OCI-LY7 (cell line): ENCODE measurements around the gene STK10. TPM values are rescaled to one million over a fixed set of nuclear protein-coding genes. Genes with fewer than 3 reads are reported as not detected.

ENCODE experiments used
- BruUV-seq: library from RNA; stranded (reverse); fragments of 400-500 nt; replicated peaks from 2 replicates; lab custom pipeline; 2021; lab: Mats Ljungman, UMichigan
- CTCF ChIA-PET: fragments of 300-600 bp; sonication (Branson Sonifier 250); formaldehyde crosslinking; loops from one replicate; lab custom pipeline; 2022; ENCODE audit warnings: antibody characterized with exemption; ENCODE audit not compliant: unreplicated experiment; lab: Charles Lee
- POLR2A ChIA-PET: fragments of 300-600 bp; sonication (Branson Sonifier 250); formaldehyde crosslinking; loops from one replicate; lab custom pipeline; 2022; ENCODE audit warnings: antibody characterized with exemption; lab: Charles Lee
- DNase-seq: peaks from one replicate; pipeline ENCODE4 v3.0.0-alpha.2; 2015; ENCODE audit warnings: low spot score
- H2AFZ ChIP-seq: fragments of 200-600 bp; sonication (generic), shearing (Covaris generic); 2 replicates; pipeline ENCODE4 v1.6.1; 2014; ENCODE audit warnings: mild to moderate bottlenecking, antibody characterized with exemption, low read length, moderate library complexity
- H3K27ac ChIP-seq: fragments of 200-600 bp; sonication (generic); 2 replicates; pipeline ENCODE4 v1.5.1; 2014; ENCODE audit warnings: mixed run types, low read depth, mild to moderate bottlenecking, moderate library complexity, low read length, inconsistent platforms; ENCODE audit not compliant: poor library complexity, severe bottlenecking
- H3K36me3 ChIP-seq: fragments of 200-600 bp; sonication (generic); 2 replicates; pipeline ENCODE4 v1.6.1; 2014; ENCODE audit warnings: mild to moderate bottlenecking, antibody characterized with exemption, low read length, moderate library complexity, mixed read lengths; ENCODE audit not compliant: insufficient read depth
- H3K4me1 ChIP-seq: fragments of 200-600 bp; sonication (generic); 2 replicates; pipeline ENCODE4 v1.5.1; 2014; ENCODE audit warnings: mild to moderate bottlenecking, low read length; ENCODE audit not compliant: insufficient read depth, poor library complexity, severe bottlenecking
- H3K4me2 ChIP-seq: fragments of 200-600 bp; sonication (generic); 2 replicates; pipeline ENCODE4 v1.6.1; 2014; ENCODE audit warnings: mild to moderate bottlenecking, low read length
- H3K4me3 ChIP-seq: fragments of 200-600 bp; sonication (generic); 2 replicates; pipeline ENCODE4 v1.5.1; 2014; ENCODE audit warnings: mild to moderate bottlenecking, low read depth, low read length; ENCODE audit not compliant: poor library complexity, severe bottlenecking
- H3K79me2 ChIP-seq: fragments of 200-600 bp; sonication (generic); 2 replicates; pipeline ENCODE4 v1.6.1; 2016; ENCODE audit warnings: low read depth, mild to moderate bottlenecking, low read length, moderate library complexity, mixed read lengths; ENCODE audit not compliant: insufficient read depth
- H3K9me2 ChIP-seq: fragments of 200-600 bp; sonication (generic); 2 replicates; pipeline ENCODE4 v1.6.1; 2016; ENCODE audit warnings: mild to moderate bottlenecking, low read length, mixed read lengths; ENCODE audit not compliant: insufficient read depth
- H3K9me3 ChIP-seq: fragments of 200-600 bp; sonication (generic); 2 replicates; pipeline ENCODE4 v1.6.1; 2014; ENCODE audit warnings: mild to moderate bottlenecking, mixed run types, low read length, mixed read lengths
- H4K20me1 ChIP-seq: fragments of 200-600 bp; sonication (generic); 2 replicates; pipeline ENCODE4 v1.6.1; 2014; ENCODE audit warnings: mild to moderate bottlenecking, antibody characterized with exemption, low read length, moderate library complexity, mixed read lengths; ENCODE audit not compliant: insufficient read depth
- EZH2phosphoT487 ChIP-seq: fragments of 200-600 bp; sonication (generic); IDR thresholded peaks from 2 replicates; pipeline ENCODE4 v1.6.1; 2018; ENCODE audit warnings: low read depth, borderline replicate concordance, mild to moderate bottlenecking, mixed run types, antibody characterized with exemption, low read length, moderate library complexity, mixed read lengths
- intact Hi-C: fragments of 100-400 bp; cut with micrococcal nuclease; formaldehyde crosslinking; loops from one replicate; pipeline ENCODE4 v1.10.0; 2022; ENCODE audit not compliant: unreplicated experiment
- total RNA-seq, 2 experiments: library from RNA; depleted of rRNA in 1 of 2; stranded (reverse); fragments of >200 nt in 1 of 2; shearing (Covaris generic) in 1 of 2; gene quantifications; 2 replicates each; pipeline ENCODE4 v1.2.3, GENCODE V29; 2014 to 2022
- TF ChIP-seq, protein P1 (sequence below): fragments of 200-600 bp; sonication (generic); conservative IDR thresholded peaks from 2 replicates; pipeline ENCODE4 v1.5.1; 2014; ENCODE audit warnings: mild to moderate bottlenecking, antibody characterized with exemption, low read length, moderate library complexity, mixed read lengths

The STK10 gene
- total RNA-seq, 2 experiments from 2014 or later, result 53.7 to 89.7 TPM

DNA sequence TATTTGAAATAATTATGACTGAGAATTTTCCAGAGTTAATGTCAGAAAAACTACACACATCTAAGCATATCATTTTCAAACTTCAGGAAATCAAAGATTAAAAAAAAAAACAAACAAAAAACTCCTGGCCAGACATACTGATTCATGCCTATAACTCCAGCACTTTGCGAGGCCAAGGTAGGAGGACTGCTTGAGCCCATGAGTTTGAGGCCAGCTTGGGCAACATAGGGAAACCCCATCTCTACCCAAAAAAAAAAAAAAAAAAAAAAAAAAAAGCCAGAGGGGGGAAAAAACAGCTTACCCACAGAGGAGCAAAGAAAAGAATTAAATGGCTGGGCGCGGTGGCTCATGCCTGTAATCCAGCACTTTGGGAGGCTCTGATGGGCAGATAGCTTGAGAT, 28.3 kb upstream of the STK10 start:
- POLR2A ChIA-PET, result interaction anchor here (0.7 kb wide), 1 partner anchor 30 kb away, joined by 5 read pairs; no protein-coding TSS in a partner anchor

DNA sequence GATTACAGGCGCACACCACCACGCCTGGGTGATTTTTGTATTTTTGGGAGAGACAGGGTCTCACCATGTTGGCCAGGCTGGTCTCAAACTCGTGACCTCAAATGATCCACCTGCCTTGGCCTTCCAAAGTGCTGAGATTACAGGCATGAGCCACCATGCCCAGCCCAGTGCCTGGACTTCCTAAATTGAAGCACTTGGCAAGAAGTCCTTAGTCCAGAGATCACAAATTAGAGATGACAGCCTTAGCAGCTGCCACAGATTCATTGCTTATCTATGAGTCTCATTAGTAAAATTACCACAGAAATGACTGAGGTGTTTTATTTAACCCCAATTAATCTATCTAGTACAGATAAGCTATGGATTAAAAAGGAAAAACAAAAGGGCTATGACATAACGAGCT, 25.1 kb upstream of the STK10 start:
- no TSS peak for BruUV-seq
- H3K27ac ChIP-seq, result no peak overlapping the region
- POLR2A ChIA-PET, result interaction anchor here (1.0 kb wide), 2 partner anchors 10 to 23 kb away, joined by 3 read pairs; no protein-coding TSS in a partner anchor
- intact Hi-C loops, result no loop called here
- no peak for DNase-seq
- no peak overlapping the region for H3K4me3 ChIP-seq
- H3K79me2 ChIP-seq, result no peaks in the 10 kb centered on the region
- CTCF ChIA-PET, result no interaction called here
- H3K4me1 ChIP-seq, result no peaks in the 10 kb centered on the region
- H3K9me3 ChIP-seq, result no peaks in the 10 kb centered on the region
- peaks cover 29% of the 10 kb centered on the region for H3K36me3 ChIP-seq
- H4K20me1 ChIP-seq, result no peaks in the 10 kb centered on the region
- H3K4me2 ChIP-seq, result no peak overlapping the region
- TF ChIP-seq, protein P1, sequence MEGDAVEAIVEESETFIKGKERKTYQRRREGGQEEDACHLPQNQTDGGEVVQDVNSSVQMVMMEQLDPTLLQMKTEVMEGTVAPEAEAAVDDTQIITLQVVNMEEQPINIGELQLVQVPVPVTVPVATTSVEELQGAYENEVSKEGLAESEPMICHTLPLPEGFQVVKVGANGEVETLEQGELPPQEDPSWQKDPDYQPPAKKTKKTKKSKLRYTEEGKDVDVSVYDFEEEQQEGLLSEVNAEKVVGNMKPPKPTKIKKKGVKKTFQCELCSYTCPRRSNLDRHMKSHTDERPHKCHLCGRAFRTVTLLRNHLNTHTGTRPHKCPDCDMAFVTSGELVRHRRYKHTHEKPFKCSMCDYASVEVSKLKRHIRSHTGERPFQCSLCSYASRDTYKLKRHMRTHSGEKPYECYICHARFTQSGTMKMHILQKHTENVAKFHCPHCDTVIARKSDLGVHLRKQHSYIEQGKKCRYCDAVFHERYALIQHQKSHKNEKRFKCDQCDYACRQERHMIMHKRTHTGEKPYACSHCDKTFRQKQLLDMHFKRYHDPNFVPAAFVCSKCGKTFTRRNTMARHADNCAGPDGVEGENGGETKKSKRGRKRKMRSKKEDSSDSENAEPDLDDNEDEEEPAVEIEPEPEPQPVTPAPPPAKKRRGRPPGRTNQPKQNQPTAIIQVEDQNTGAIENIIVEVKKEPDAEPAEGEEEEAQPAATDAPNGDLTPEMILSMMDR, result no peak
- TF ChIP-seq EZH2phosphoT487, result no peak
- H3K9me2 ChIP-seq, result no peaks in the 10 kb centered on the region
- H2AFZ ChIP-seq, result no peak overlapping the region

More for the DNA sequence above, 28.3 kb upstream of the STK10 start:
- Histone ChIP-seq H4K20me1 (no peaks in the 10 kb centered on the region), H3K9me2 (no peaks in the 10 kb centered on the region), H3K9me3 (no peaks in the 10 kb centered on the region), H3K4me3 (no peak overlapping the region), H3K4me1 (no peaks in the 10 kb centered on the region), H3K27ac (no peak overlapping the region), H3K36me3 (peaks cover 42% of the 10 kb centered on the region), H3K4me2 (no peak overlapping the region), H2AFZ (no peak overlapping the region), H3K79me2 (no peaks in the 10 kb centered on the region)
- intact Hi-C loops, result no loop called here
- CTCF ChIA-PET, result no interaction called here
- no TSS peak for BruUV-seq
- DNase-seq, result no peak
- TF ChIP-seq EZH2phosphoT487, result no peak
- TF ChIP-seq, protein P1, result no peak

DNA sequence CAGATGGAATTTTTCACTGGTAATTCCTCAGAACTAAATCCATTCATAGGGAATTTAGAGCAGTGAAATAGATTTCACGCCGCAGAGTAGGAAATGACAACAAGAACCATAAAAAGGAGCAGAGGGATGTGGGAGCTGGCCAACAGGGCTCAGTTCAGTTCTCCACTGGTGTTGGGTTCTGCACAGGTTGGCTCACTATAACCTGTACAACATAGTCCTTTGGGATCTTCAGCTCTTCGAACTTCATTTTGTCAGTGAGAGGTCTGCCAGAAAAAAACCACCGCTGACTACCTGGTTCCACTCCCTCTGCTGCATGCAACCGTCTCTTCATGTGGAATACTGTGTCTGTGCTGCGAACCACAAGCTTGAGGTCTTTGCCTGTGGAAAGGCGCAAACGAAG, 23.7 kb upstream of the STK10 start:
- H4K20me1 ChIP-seq, result no peaks in the 10 kb centered on the region
- BruUV-seq, result no TSS peak
- no peaks in the 10 kb centered on the region for H3K4me1 ChIP-seq
- no peak overlapping the region for H3K4me3 ChIP-seq
- no peaks in the 10 kb centered on the region for H3K9me2 ChIP-seq
- POLR2A ChIA-PET, result interaction anchor here (0.5 to 1.0 kb wide), 3 partner anchors 12 to 121 kb away, joined by 3 to 5 read pairs (median 3); no protein-coding TSS in a partner anchor
- intact Hi-C loops, result no loop called here
- TF ChIP-seq, protein P1, result no peak
- no peaks in the 10 kb centered on the region for H3K9me3 ChIP-seq
- peaks cover 25% of the 10 kb centered on the region for H3K36me3 ChIP-seq
- no peak for DNase-seq
- H3K79me2 ChIP-seq, result no peaks in the 10 kb centered on the region
- CTCF ChIA-PET, result interaction anchor here (1.0 to 1.1 kb wide), 2 partner anchors 22 to 28 kb away, joined by 3 read pairs; no protein-coding TSS in a partner anchor
- no peak overlapping the region for H3K4me2 ChIP-seq
- no peak overlapping the region for H2AFZ ChIP-seq
- no peak overlapping the region for H3K27ac ChIP-seq
